ENCODE results near the gene PPP3R1. TPM values are rescaled to one million over a fixed set of nuclear protein-coding genes. Genes with fewer than 3 reads are reported as not detected.

The PPP3R1 gene
- total RNA-seq, 1 experiment from 2014 or later = 74.2 TPM

- no peak overlapping the region for H3K27ac ChIP-seq (ENCODE audit: insufficient read length, low read depth, low read length)
- no peak for DNase-seq
- H4K5ac ChIP-seq (ENCODE audit: insufficient read length, low read depth, low read length) = no peak overlapping the region
- no peak overlapping the region for H2BK120ac ChIP-seq (ENCODE audit: low read depth, low read length, poor library complexity, severe bottlenecking)
- no peaks in the 10 kb centered on the region for H3K4me1 ChIP-seq (ENCODE audit: insufficient read depth, low read length)
- H3K9me3 ChIP-seq (ENCODE audit: control insufficient read depth, low read depth, low read length) = no peaks in the 10 kb centered on the region
- Mint-ChIP-seq H3K27ac (peak overlapping the region; percentile 49 to 80 (median 62); a peak in 3 of 7 replicates), H3K27me3 (ENCODE audit: low read depth) (no peaks in the 10 kb centered on the region), H3K9me3 (no peaks in the 10 kb centered on the region), H3K4me3 (no peak overlapping the region), H3K36me3 (ENCODE audit: insufficient read depth in 1 of 3, low read depth in 3 of 3) (peaks cover 4 to 44% (median 27%) of the 10 kb centered on the region in 3 experiments; a peak in 6 of 7 replicates), H3K4me1 (peaks cover 0 to 5% of the 10 kb centered on the region in 2 experiments; a peak in 1 of 4 replicates)
- no peaks in the 10 kb centered on the region for H4K20me1 ChIP-seq (ENCODE audit: control insufficient read depth, insufficient read depth, insufficient read length)
- no peaks in the 10 kb centered on the region; the same call in 1 of the 2 replicates for H3K79me2 ChIP-seq (ENCODE audit: insufficient read depth, low read length)
- H2BK12ac ChIP-seq (ENCODE audit: insufficient read length, low read depth, low read length) = no peak overlapping the region
- H3K4ac ChIP-seq (ENCODE audit: low read depth, low read length) = no peak overlapping the region
- no peak overlapping the region for H3K14ac ChIP-seq (ENCODE audit: insufficient read depth, low read length)
- TF ChIP-seq, protein P1, sequence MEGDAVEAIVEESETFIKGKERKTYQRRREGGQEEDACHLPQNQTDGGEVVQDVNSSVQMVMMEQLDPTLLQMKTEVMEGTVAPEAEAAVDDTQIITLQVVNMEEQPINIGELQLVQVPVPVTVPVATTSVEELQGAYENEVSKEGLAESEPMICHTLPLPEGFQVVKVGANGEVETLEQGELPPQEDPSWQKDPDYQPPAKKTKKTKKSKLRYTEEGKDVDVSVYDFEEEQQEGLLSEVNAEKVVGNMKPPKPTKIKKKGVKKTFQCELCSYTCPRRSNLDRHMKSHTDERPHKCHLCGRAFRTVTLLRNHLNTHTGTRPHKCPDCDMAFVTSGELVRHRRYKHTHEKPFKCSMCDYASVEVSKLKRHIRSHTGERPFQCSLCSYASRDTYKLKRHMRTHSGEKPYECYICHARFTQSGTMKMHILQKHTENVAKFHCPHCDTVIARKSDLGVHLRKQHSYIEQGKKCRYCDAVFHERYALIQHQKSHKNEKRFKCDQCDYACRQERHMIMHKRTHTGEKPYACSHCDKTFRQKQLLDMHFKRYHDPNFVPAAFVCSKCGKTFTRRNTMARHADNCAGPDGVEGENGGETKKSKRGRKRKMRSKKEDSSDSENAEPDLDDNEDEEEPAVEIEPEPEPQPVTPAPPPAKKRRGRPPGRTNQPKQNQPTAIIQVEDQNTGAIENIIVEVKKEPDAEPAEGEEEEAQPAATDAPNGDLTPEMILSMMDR (conservative IDR thresholded peaks at IDR 0.05) = no peak
- no peak overlapping the region for H3K4me2 ChIP-seq (ENCODE audit: insufficient read depth, insufficient read length, low read length)
- H2BK20ac ChIP-seq (ENCODE audit: low read depth, low read length, poor library complexity, severe bottlenecking) = no peak overlapping the region
- no peak overlapping the region for H3K9ac ChIP-seq (ENCODE audit: extremely low read depth, insufficient read length, low read length)
- H3K23me2 ChIP-seq (ENCODE audit: insufficient read length, low read depth, low read length, poor library complexity, severe bottlenecking) = no peaks in the 10 kb centered on the region
- no peak overlapping the region for H4K91ac ChIP-seq (ENCODE audit: insufficient read length, low read depth, low read length)
- no peak overlapping the region for H4K8ac ChIP-seq (replicated peaks; ENCODE audit: insufficient read length, low read depth, low read length)
- H3K27me3 ChIP-seq (ENCODE audit: insufficient read depth, low read length) = no peaks in the 10 kb centered on the region
- H2AK5ac ChIP-seq (ENCODE audit: insufficient read length, low read length) = no peak overlapping the region
- no peak overlapping the region for H2AFZ ChIP-seq (ENCODE audit: low read length)
- no peak overlapping the region for H3K18ac ChIP-seq (ENCODE audit: insufficient read length, low read depth, low read length)
- whole genome bisulfite sequencing (ENCODE audit: extremely low coverage, insufficient read length, low lambda C conversion rate) = no CpG with 5 or more reads among the region's 4 CpGs
- H3K79me1 ChIP-seq (ENCODE audit: insufficient read depth, low read depth, low read length, poor library complexity, severe bottlenecking) = peaks cover 3% of the 10 kb centered on the region
- H3T11ph ChIP-seq (ENCODE audit: low read length) = no peak overlapping the region
- H3K56ac ChIP-seq (ENCODE audit: insufficient read length, low read depth, low read length) = no peak overlapping the region
- H2BK15ac ChIP-seq (ENCODE audit: low read depth, low read length) = no peak overlapping the region
- no peak overlapping the region for H3K23ac ChIP-seq (ENCODE audit: insufficient read length, low read depth, low read length)
- H2BK5ac ChIP-seq (ENCODE audit: insufficient read length, low read length) = no peak overlapping the region
These were observed 73.2 kb downstream of the PPP3R1 start for GRCh38 chr2:68178954-68179627.

All from H9 (cell line).